K562 (cell line): ENCODE measurements around the gene PAN3. TPM values are rescaled to one million over a fixed set of nuclear protein-coding genes. Genes with fewer than 3 reads are reported as not detected.

ENCODE experiments used
- ATAC-seq: fragments of 200-7000 bp; cut with Tn5 transposase; 3 replicates; pipeline ENCODE4 v1.9.1; 2020; ENCODE audit warnings: moderate library complexity
- BruUV-seq: library from RNA; stranded (reverse); fragments of 400-500 nt; replicated peaks from 2 replicates; lab custom pipeline; 2021; lab: Mats Ljungman, UMichigan
- CTCF ChIA-PET: fragments of 300-600 bp; formaldehyde crosslinking; extraction: SDS; loops from one replicate; lab custom pipeline; 2021; ENCODE audit warnings: low intra/inter-chr PET ratio; lab: Yijun Ruan, JAX
- POLR2A ChIA-PET: fragments of 300-600, 350-650 bp; sonication (Branson Sonifier 250); formaldehyde crosslinking; extraction: SDS; loops from one replicate; lab custom pipeline; 2021; ENCODE audit warnings: antibody characterized with exemption, inconsistent platforms; lab: Yijun Ruan, JAX
- DNase-seq, 4 experiments: peaks; one replicate each; pipeline versions ENCODE4 v3.0.0 to v3.0.0-alpha.2; 2011 to 2018; ENCODE audit warnings: low spot score in 3 of 4, mixed read lengths in 3 of 4; ENCODE audit errors: extremely low read depth in 1 of 4
- FAIRE-seq: peaks from 2 replicates; lab custom pipeline; 2011; peaks lifted over from hg19 to GRCh38; lab: Jason Lieb, UNC
- H2AFZ ChIP-seq: 2 replicates; pipeline ENCODE4 v1.6.0; 2011; ENCODE audit warnings: low read depth, low read length, control low read depth, inconsistent platforms
- H3K27ac ChIP-seq: fragments of 200-600 bp; 3 replicates; pipeline ENCODE4 v1.8.0; 2011; ENCODE audit warnings: low read depth, mild to moderate bottlenecking, control low read depth, inconsistent platforms, low read length, moderate library complexity, mixed read lengths; ENCODE audit errors: extremely low read depth
- H3K27me3 ChIP-seq, 2 experiments: fragments of 300-600 bp in 1 of 2; 2 replicates in 1 of 2; 3 replicates in 1 of 2; pipeline versions ENCODE4 v1.6.0 to v1.8.0; 2011; ENCODE audit warnings: inconsistent platforms in 2 of 2, low read length in 2 of 2, mild to moderate bottlenecking in 1 of 2, mixed read lengths in 1 of 2, moderate library complexity in 1 of 2; ENCODE audit not compliant: control insufficient read depth in 2 of 2, insufficient read depth in 2 of 2
- H3K36me3 ChIP-seq: fragments of 300-600 bp; 3 replicates; pipeline ENCODE4 v1.8.0; 2011; ENCODE audit warnings: mild to moderate bottlenecking, low read length, inconsistent platforms; ENCODE audit not compliant: control insufficient read depth, insufficient read depth
- H3K4me1 ChIP-seq, 2 experiments: fragments of 200-600 bp in 1 of 2; replicated peaks in 1 of 2; 2 replicates in 1 of 2; 3 replicates in 1 of 2; pipeline versions ENCODE4 v1.5.1 to v1.8.0; 2011; ENCODE audit warnings: inconsistent platforms in 2 of 2, low read length in 2 of 2, mild to moderate bottlenecking in 1 of 2, mixed read lengths in 1 of 2, moderate library complexity in 1 of 2; ENCODE audit not compliant: control insufficient read depth in 2 of 2, insufficient read depth in 2 of 2
- H3K4me2 ChIP-seq: 2 replicates; pipeline ENCODE4 v1.6.1; 2011; ENCODE audit warnings: low read length, control low read depth, inconsistent platforms, mixed read lengths; ENCODE audit not compliant: insufficient read depth
- H3K4me3 ChIP-seq: fragments of 200-600 bp; sonication (generic), shearing (Covaris generic); 2 replicates; pipeline ENCODE4 v1.5.1; 2016; ENCODE audit warnings: control low read depth, inconsistent platforms
- H3K79me2 ChIP-seq: fragments of 200-600 bp; 3 replicates; pipeline ENCODE4 v1.8.0; 2011; ENCODE audit warnings: low read length, inconsistent platforms; ENCODE audit not compliant: control insufficient read depth, insufficient read depth
- H3K9ac ChIP-seq, 2 experiments: 2 replicates each; pipeline versions ENCODE4 v1.6.0 to v1.6.1; 2011; ENCODE audit warnings: low read depth in 2 of 2, low read length in 2 of 2, control low read depth in 1 of 2, inconsistent platforms in 1 of 2, mild to moderate bottlenecking in 1 of 2, mixed read lengths in 1 of 2; ENCODE audit not compliant: insufficient read depth in 1 of 2
- H3K9me1 ChIP-seq: one replicate; pipeline ENCODE4 v1.6.0; 2011; ENCODE audit warnings: inconsistent platforms, mild to moderate bottlenecking, low read length, moderate library complexity; ENCODE audit not compliant: control insufficient read depth, insufficient read depth
- H3K9me3 ChIP-seq: replicated peaks from 2 replicates; pipeline ENCODE4 v1.5.1; 2011; ENCODE audit warnings: low read depth, low read length, inconsistent platforms; ENCODE audit not compliant: control insufficient read depth, insufficient read depth
- H4K20me1 ChIP-seq: replicated peaks from 2 replicates; pipeline ENCODE4 v1.6.1; 2011; ENCODE audit warnings: low read length, inconsistent platforms, mixed read lengths; ENCODE audit not compliant: control insufficient read depth, insufficient read depth
- DACH1 ChIP-seq: fragments of 450-650 bp; IDR thresholded peaks from 2 replicates; pipeline ENCODE4 v1.6.1; 2018; ENCODE audit not compliant: partially characterized antibody
- HMG20A ChIP-seq: fragments of 450-650 bp; formaldehyde crosslinking; conservative IDR thresholded peaks from 2 replicates; pipeline ENCODE4 v1.4.0; 2020; ENCODE audit warnings: mild to moderate bottlenecking, mixed read lengths
- KLF16 ChIP-seq: IDR thresholded peaks from 2 replicates; pipeline ENCODE4 v1.6.1; 2016; ENCODE audit warnings: antibody characterized with exemption
- MTA3 ChIP-seq: fragments of 450-650 bp; formaldehyde crosslinking; IDR thresholded peaks from 2 replicates; pipeline ENCODE4 v1.6.1; 2017; ENCODE audit warnings: mild to moderate bottlenecking, borderline replicate concordance
- POLR2B ChIP-seq: fragments of 450-650 bp; IDR thresholded peaks from 2 replicates; pipeline ENCODE4 v1.6.1; 2018; ENCODE audit warnings: low read depth; ENCODE audit not compliant: partially characterized antibody
- RBM34 ChIP-seq: fragments of 200-400 bp; formaldehyde crosslinking; IDR thresholded peaks from 2 replicates; pipeline ENCODE4 v1.6.1; 2018; ENCODE audit warnings: low read length, borderline replicate concordance; ENCODE audit not compliant: insufficient read depth
- SMARCC2 ChIP-seq: fragments of 450-650 bp; IDR thresholded peaks from 2 replicates; pipeline ENCODE4 v1.6.1; 2017; ENCODE audit warnings: antibody characterized with exemption, moderate library complexity, mild to moderate bottlenecking, low read depth
- ZC3H4 ChIP-seq: sonication (generic); formaldehyde crosslinking; IDR thresholded peaks from 2 replicates; pipeline ENCODE4 v1.9.0; 2021; ENCODE audit warnings: missing genetic modification reagents, borderline replicate concordance
- ZNF263 ChIP-seq: sonication (generic); formaldehyde crosslinking; IDR thresholded peaks from 2 replicates; pipeline ENCODE4 v1.8.0; 2022; ENCODE audit warnings: mild to moderate bottlenecking, missing genetic modification reagents, borderline replicate concordance
- ZNF785 ChIP-seq: fragments of 250-450 bp; sonication (Bioruptor Pico); IDR thresholded peaks from 2 replicates; pipeline ENCODE4 v1.4.0; 2020; ENCODE audit warnings: mild to moderate bottlenecking
- WGBS: fragments of 100-300 bp; shearing (Covaris generic); methylation state at CpG from one replicate; pipeline ENCODE4 v1.1.6; 2016; ENCODE audit warnings: low coverage, mixed read lengths; ENCODE audit not compliant: insufficient coverage; ENCODE audit errors: missing lambda C conversion rate; 5-methylcytosine and 5-hydroxymethylcytosine counted together
- in situ Hi-C: fragments of 300-500 bp; cut with MboI; formaldehyde crosslinking; loops from 4 replicates; pipeline ENCODE4 v1.15.0; 2018; ENCODE audit warnings: inconsistent platforms, mixed read lengths
- intact Hi-C: fragments of 100-400 bp; cut with micrococcal nuclease; formaldehyde crosslinking; loops from 2 replicates; pipeline ENCODE4 v1.14.2; 2022
- polyA plus RNA-seq, 8 experiments: library from polyadenylated mRNA; depleted of rRNA in 4 of 8; stranded (reverse) in 5 of 8; unstranded in 3 of 8; fragments of >200 nt; fragmentation: Nextera tagmentation in 2 of 8; fragmentation: Illumina TruSeq in 1 of 8; extraction: Ambion mirVana in 2 of 8; extraction: Trizol in 1 of 8; gene quantifications; 2 replicates each; pipeline versions ENCODE4 v1.2.1 to v1.2.3, GENCODE V29; 2011 to 2014; ENCODE audit warnings: inconsistent platforms in 1 of 8, missing spikeins in 1 of 8
- total RNA-seq, 7 experiments: library from RNA; depleted of rRNA in 6 of 7; stranded (reverse); fragments of >200 nt in 6 of 7; fragmentation: Illumina TruSeq in 2 of 7; extraction: Trizol in 2 of 7; gene quantifications; 2 replicates each; pipeline versions ENCODE4 v1.2.1 to v1.2.3, GENCODE V29; 2011 to 2021; ENCODE audit warnings: low replicate concordance in 1 of 7
- TF ChIP-seq, protein P1 (sequence below), 2 experiments: fragments of 450-650 bp; IDR thresholded peaks; 2 replicates each; pipeline ENCODE4 v1.6.1; 2016; ENCODE audit warnings: mild to moderate bottlenecking in 2 of 2, borderline replicate concordance in 1 of 2, low read depth in 1 of 2, moderate library complexity in 1 of 2
- TF ChIP-seq, protein P2 (sequence below): sonication (generic); formaldehyde crosslinking; IDR thresholded peaks from 2 replicates; pipeline ENCODE4 v1.8.0; 2023; ENCODE audit warnings: mild to moderate bottlenecking, missing genetic modification reagents

PAN3 gene
- total and polyA plus RNA-seq, 9 of the 15 experiments (the other 6 are each of a cell fraction or from before 2014, with no cell fraction given): 7.2 to 19.9 (median 11.6) TPM

DNA sequence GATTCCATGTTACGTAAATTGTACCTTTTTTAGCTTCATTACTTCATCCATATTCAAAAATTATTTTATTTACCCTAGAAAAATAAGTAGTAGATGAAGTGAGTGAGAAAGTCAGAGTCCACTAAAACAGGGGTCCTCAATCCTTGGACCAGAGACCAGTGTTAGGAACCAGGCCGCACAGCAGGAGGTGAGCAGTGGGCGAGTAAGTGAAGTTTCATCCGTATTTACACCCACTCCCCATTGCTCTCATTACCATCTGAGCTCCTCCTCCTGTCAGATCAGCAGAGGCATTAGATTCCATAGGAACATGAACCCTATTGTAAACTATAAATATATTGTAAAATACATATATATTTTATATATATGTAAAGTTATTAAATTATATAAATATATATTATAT, 119.0 kb downstream of the PAN3 start:
- no peaks in the 10 kb centered on the region for H3K79me2 ChIP-seq
- ATAC-seq: no peak
- no peaks in the 10 kb centered on the region for H3K4me1 ChIP-seq
- in situ Hi-C loops (no loop called here), intact Hi-C loops (no loop called here)
- H3K27ac ChIP-seq: no peak overlapping the region
- peaks cover 30% of the 10 kb centered on the region; the same call in 2 of the 3 replicates for H3K36me3 ChIP-seq
- no peak overlapping the region for H3K4me3 ChIP-seq
- no peaks in the 10 kb centered on the region for H3K9me3 ChIP-seq
- CTCF ChIA-PET: no interaction called here
- no peaks in the 10 kb centered on the region for H3K9me1 ChIP-seq
- H3K4me2 ChIP-seq: no peak overlapping the region
- FAIRE-seq: no peak
- no peaks in the 10 kb centered on the region for H3K27me3 ChIP-seq
- no peak overlapping the region for H3K9ac ChIP-seq
- H4K20me1 ChIP-seq: no peaks in the 10 kb centered on the region
- no peak overlapping the region for H2AFZ ChIP-seq
- BruUV-seq: no TSS peak
- WGBS: 87% methylated on average over 4 of the region's 4 CpGs
- no peak for DNase-seq
- POLR2A ChIA-PET: no interaction called here
- TF ChIP-seq KLF16 (no peak), POLR2B (no peak), ZNF785 (CRISPR knock-in tag) (no peak), MTA3 (no peak), RBM34 (no peak), SMARCC2 (no peak), ZC3H4 (CRISPR knock-in tag) (no peak), HMG20A (CRISPR knock-in tag) (no peak), ZNF263 (CRISPR knock-in tag) (no peak), DACH1 (no peak)
- TF ChIP-seq, protein P1, sequence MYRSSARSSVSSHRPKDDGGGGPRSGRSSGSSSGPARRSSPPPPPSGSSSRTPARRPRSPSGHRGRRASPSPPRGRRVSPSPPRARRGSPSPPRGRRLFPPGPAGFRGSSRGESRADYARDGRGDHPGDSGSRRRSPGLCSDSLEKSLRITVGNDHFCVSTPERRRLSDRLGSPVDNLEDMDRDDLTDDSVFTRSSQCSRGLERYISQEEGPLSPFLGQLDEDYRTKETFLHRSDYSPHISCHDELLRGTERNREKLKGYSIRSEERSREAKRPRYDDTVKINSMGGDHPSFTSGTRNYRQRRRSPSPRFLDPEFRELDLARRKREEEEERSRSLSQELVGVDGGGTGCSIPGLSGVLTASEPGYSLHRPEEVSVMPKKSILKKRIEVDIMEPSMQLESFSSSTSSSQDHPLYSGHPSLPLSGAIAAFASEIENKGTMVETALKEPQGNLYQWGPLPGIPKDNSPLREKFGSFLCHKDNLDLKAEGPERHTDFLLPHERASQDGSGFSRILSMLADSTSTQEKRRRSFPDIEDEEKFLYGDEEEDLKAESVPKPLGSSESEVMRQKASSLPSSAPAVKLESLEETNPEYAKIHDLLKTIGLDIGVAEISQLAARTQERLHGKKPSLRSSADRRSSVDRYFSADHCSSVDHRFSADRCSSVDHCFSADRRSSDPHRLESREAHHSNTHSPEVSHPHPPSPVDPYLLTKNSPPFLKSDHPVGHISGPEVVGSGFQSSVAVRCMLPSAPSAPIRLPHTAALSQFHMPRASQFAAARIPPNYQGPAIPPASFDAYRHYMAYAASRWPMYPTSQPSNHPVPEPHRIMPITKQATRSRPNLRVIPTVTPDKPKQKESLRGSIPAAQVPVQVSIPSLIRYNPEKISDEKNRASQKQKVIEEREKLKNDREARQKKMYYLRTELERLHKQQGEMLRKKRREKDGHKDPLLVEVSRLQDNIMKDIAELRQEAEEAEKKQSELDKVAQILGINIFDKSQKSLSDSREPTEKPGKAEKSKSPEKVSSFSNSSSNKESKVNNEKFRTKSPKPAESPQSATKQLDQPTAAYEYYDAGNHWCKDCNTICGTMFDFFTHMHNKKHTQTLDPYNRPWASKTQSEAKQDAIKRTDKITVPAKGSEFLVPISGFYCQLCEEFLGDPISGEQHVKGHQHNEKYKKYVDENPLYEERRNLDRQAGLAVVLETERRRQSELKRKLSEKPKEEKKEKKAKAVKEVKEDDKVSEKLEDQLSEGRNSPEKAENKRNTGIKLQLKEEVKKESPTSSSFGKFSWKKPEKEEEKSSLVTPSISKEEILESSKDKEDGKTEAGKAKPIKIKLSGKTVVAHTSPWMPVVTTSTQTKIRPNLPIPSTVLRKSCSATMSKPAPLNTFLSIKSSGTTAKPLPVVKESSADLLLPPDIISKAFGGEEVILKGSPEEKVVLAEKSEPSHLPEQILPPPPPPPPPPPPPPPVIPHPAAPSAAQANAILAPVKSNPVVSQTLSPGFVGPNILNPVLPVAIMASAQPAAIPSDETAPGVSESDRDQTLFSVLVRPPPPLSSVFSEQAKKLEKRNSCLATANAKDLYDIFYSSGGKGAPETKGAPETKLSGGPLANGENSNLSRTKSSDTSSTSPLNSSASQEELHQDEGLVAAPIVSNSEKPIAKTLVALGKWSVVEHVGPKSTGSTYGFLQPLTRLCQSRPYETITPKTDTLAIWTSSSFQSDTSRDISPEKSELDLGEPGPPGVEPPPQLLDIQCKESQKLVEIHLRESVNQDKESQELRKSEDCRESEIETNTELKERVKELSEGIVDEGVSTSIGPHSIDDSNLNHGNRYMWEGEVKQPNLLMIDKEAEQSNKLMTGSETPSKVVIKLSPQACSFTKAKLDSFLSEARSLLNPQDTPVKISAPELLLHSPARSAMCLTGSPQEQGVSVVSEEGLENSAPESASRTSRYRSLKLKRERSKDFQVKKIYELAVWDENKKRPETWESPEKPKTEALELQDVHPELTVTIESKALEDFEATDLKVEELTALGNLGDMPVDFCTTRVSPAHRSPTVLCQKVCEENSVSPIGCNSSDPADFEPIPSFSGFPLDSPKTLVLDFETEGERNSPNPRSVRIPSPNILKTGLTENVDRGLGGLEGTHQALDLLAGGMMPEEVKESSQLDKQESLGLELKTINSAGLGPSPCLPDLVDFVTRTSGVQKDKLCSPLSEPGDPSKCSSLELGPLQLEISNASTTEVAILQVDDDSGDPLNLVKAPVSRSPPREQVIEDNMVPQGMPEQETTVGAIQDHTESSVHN (IDR thresholded peaks at IDR 0.05; ENCODE audit: borderline replicate concordance in 1 of 2, low read depth in 1 of 2): no peak
- TF ChIP-seq, protein P2, sequence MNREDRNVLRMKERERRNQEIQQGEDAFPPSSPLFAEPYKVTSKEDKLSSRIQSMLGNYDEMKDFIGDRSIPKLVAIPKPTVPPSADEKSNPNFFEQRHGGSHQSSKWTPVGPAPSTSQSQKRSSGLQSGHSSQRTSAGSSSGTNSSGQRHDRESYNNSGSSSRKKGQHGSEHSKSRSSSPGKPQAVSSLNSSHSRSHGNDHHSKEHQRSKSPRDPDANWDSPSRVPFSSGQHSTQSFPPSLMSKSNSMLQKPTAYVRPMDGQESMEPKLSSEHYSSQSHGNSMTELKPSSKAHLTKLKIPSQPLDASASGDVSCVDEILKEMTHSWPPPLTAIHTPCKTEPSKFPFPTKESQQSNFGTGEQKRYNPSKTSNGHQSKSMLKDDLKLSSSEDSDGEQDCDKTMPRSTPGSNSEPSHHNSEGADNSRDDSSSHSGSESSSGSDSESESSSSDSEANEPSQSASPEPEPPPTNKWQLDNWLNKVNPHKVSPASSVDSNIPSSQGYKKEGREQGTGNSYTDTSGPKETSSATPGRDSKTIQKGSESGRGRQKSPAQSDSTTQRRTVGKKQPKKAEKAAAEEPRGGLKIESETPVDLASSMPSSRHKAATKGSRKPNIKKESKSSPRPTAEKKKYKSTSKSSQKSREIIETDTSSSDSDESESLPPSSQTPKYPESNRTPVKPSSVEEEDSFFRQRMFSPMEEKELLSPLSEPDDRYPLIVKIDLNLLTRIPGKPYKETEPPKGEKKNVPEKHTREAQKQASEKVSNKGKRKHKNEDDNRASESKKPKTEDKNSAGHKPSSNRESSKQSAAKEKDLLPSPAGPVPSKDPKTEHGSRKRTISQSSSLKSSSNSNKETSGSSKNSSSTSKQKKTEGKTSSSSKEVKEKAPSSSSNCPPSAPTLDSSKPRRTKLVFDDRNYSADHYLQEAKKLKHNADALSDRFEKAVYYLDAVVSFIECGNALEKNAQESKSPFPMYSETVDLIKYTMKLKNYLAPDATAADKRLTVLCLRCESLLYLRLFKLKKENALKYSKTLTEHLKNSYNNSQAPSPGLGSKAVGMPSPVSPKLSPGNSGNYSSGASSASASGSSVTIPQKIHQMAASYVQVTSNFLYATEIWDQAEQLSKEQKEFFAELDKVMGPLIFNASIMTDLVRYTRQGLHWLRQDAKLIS: no peak
